Trophoblast cell (in vitro differentiated cells and primary cell): ENCODE results near the gene MEIOSIN.
A peak's percentile ranks its signal among the peaks of the same experiment; 100 is the strongest.

Experiments used
- DNase-seq, 2 donors: peaks; one replicate each; pipeline ENCODE4 v3.0.0-alpha.2; 2016
- H2AFZ ChIP-seq: 2 replicates; pipeline ENCODE4 v1.6.1; 2013; ENCODE audit warnings: low read length, moderate library complexity, mild to moderate bottlenecking; ENCODE audit not compliant: insufficient read depth, poor library complexity
- H2AK5ac ChIP-seq: 2 replicates; pipeline ENCODE4 v1.6.1; 2013; ENCODE audit warnings: mild to moderate bottlenecking, low read length
- H2BK120ac ChIP-seq: 2 replicates; pipeline ENCODE4 v1.6.1; 2013; ENCODE audit warnings: low read length, mild to moderate bottlenecking, moderate library complexity; ENCODE audit not compliant: insufficient read depth, poor library complexity
- H2BK12ac ChIP-seq: 2 replicates; pipeline ENCODE4 v1.6.1; 2013; ENCODE audit warnings: mild to moderate bottlenecking, low read length, moderate library complexity
- H2BK5ac ChIP-seq: 2 replicates; pipeline ENCODE4 v1.6.1; 2013; ENCODE audit warnings: low read length, low read depth, moderate library complexity, mild to moderate bottlenecking; ENCODE audit not compliant: poor library complexity
- H3K14ac ChIP-seq: 2 replicates; pipeline ENCODE4 v1.6.1; 2013; ENCODE audit warnings: mild to moderate bottlenecking, low read length
- H3K18ac ChIP-seq: 2 replicates; pipeline ENCODE4 v1.6.1; 2013; ENCODE audit warnings: mild to moderate bottlenecking, low read length
- H3K23ac ChIP-seq: 2 replicates; pipeline ENCODE4 v1.6.1; 2013; ENCODE audit warnings: low read length
- H3K27ac ChIP-seq: 2 replicates; pipeline ENCODE4 v1.5.1; 2013; ENCODE audit warnings: low read depth, mild to moderate bottlenecking, inconsistent platforms, low read length, moderate library complexity
- H3K27me3 ChIP-seq: 2 replicates; pipeline ENCODE4 v1.6.1; 2013; ENCODE audit warnings: inconsistent platforms, mild to moderate bottlenecking, low read length, moderate library complexity; ENCODE audit not compliant: insufficient read depth
- H3K36me3 ChIP-seq, 2 experiments: 1 replicate in 1 of 2; 2 replicates in 1 of 2; pipeline ENCODE4 v1.6.1; 2013; ENCODE audit warnings: low read length in 2 of 2, mild to moderate bottlenecking in 2 of 2, moderate library complexity in 1 of 2; ENCODE audit not compliant: insufficient read depth in 2 of 2, control insufficient read depth in 1 of 2
- H3K4ac ChIP-seq: 2 replicates; pipeline ENCODE4 v1.6.1; 2013; ENCODE audit warnings: low read depth, mild to moderate bottlenecking, low read length, moderate library complexity
- H3K4me1 ChIP-seq, 2 experiments: 1 replicate in 1 of 2; 2 replicates in 1 of 2; pipeline ENCODE4 v1.6.1; 2013; ENCODE audit warnings: low read length in 2 of 2, mild to moderate bottlenecking in 2 of 2, moderate library complexity in 1 of 2; ENCODE audit not compliant: insufficient read depth in 2 of 2, control insufficient read depth in 1 of 2
- H3K4me2 ChIP-seq: 2 replicates; pipeline ENCODE4 v1.6.1; 2013; ENCODE audit warnings: inconsistent platforms, mild to moderate bottlenecking, low read length, moderate library complexity
- H3K4me3 ChIP-seq: 2 replicates; pipeline ENCODE4 v1.5.1; 2013; ENCODE audit warnings: mild to moderate bottlenecking, low read depth, low read length, inconsistent platforms
- H3K79me1 ChIP-seq: one replicate; pipeline ENCODE4 v1.6.1; 2013; ENCODE audit warnings: low read length
- H3K79me2 ChIP-seq: 2 replicates; pipeline ENCODE4 v1.6.1; 2013; ENCODE audit warnings: low read length, mild to moderate bottlenecking; ENCODE audit not compliant: control insufficient read depth, insufficient read depth, poor library complexity
- H3K9ac ChIP-seq: 2 replicates; pipeline ENCODE4 v1.6.1; 2013; ENCODE audit warnings: mild to moderate bottlenecking, low read length
- H3K9me3 ChIP-seq: 2 replicates; pipeline ENCODE4 v1.6.1; 2013; ENCODE audit warnings: low read depth, mild to moderate bottlenecking, control low read depth, inconsistent platforms, low read length; ENCODE audit not compliant: insufficient read depth
- H4K12ac ChIP-seq: 2 replicates; pipeline ENCODE4 v1.6.1; 2013; ENCODE audit warnings: low read depth, mild to moderate bottlenecking, low read length, moderate library complexity
- H4K8ac ChIP-seq: 2 replicates; pipeline ENCODE4 v1.6.1; 2013; ENCODE audit warnings: low read depth, mild to moderate bottlenecking, low read length, moderate library complexity
- H4K91ac ChIP-seq: one replicate; pipeline ENCODE4 v1.6.1; 2013; ENCODE audit warnings: low read depth, mild to moderate bottlenecking, low read length, moderate library complexity
- WGBS: extraction: QIAGEN DNeasy Blood & Tissue Kit; methylation state at CpG from one replicate; pipeline ENCODE4 v1.1.7; 2013; ENCODE audit warnings: missing lambda C conversion rate; ENCODE audit not compliant: insufficient read length, insufficient coverage; ENCODE audit errors: extremely low coverage; 5-methylcytosine and 5-hydroxymethylcytosine counted together

The MEIOSIN gene

GRCh38 chr19:45730368-45731288 lies 2.6 kb upstream of the MEIOSIN start, which contains the start of gene FBXO46:
Gene FBXO46 (minus strand): TSS chr19:45730896. CDS start chr19:45713495, 17,401 bp downstream.
- peak within 1 kb of the TSS; percentile 64 for H2AK5ac ChIP-seq
- peak within 1 kb of the TSS; percentile 95 for H4K8ac ChIP-seq
- no peak within 1 kb of the TSS for H3K23ac ChIP-seq

GRCh38 chr19:45739498-45740439 lies 6.5 kb downstream of the MEIOSIN start:
- WGBS: no CpG with 5 or more reads among the region's 10 CpGs
- Histone ChIP-seq H4K8ac (no peak overlapping the region), H3K4me2 (no peak overlapping the region), H3K4me3 (no peak overlapping the region), H3K9ac (no peak overlapping the region), H3K4ac (no peak overlapping the region), H3K9me3 (no peaks in the 10 kb centered on the region), H3K14ac (no peak overlapping the region), H3K27me3 (no peaks in the 10 kb centered on the region), H3K18ac (no peak overlapping the region), H3K27ac (no peak overlapping the region), H2AK5ac (no peak overlapping the region), H3K4me1 (peaks cover 0 to 3% of the 10 kb centered on the region in 2 experiments), H4K91ac (no peak overlapping the region), H2BK5ac (no peak overlapping the region), H2BK120ac (no peak overlapping the region), H3K23ac (no peak overlapping the region), H3K36me3 (no peaks in the 10 kb centered on the region), H3K79me2 (no peaks in the 10 kb centered on the region), H3K79me1 (peaks cover 3% of the 10 kb centered on the region), H4K12ac (no peak overlapping the region), H2AFZ (no peak overlapping the region), H2BK12ac (no peak overlapping the region)
- DNase-seq: no peak

More at GRCh38 chr19:45730368-45731288, 2.6 kb upstream of the MEIOSIN start, which contains the start of gene FBXO46:
- WGBS: no CpG with 5 or more reads among the region's 48 CpGs
- H3K27ac ChIP-seq: no peak within 1 kb of the TSS
- H3K18ac ChIP-seq: peak within 1 kb of the TSS; percentile 94
- H2AFZ ChIP-seq: peak within 1 kb of the TSS; percentile 39
- H3K4me2 ChIP-seq: peak within 1 kb of the TSS; percentile 81
- peaks cover 0 to 2% of the 10 kb centered on the region in 2 experiments for H3K4me1 ChIP-seq
- peaks cover 0 to 2% of the 10 kb centered on the region in 2 experiments for H3K36me3 ChIP-seq
- H2BK5ac ChIP-seq: peak within 1 kb of the TSS; percentile 50
- peak; percentile 98 to 99 for DNase-seq
- H4K12ac ChIP-seq: peak within 1 kb of the TSS; percentile 83
- H3K9ac ChIP-seq: peak within 1 kb of the TSS; percentile 85
- peak within 1 kb of the TSS; percentile 83 for H3K14ac ChIP-seq
- peak within 1 kb of the TSS; percentile 82 for H3K4ac ChIP-seq
- H3K4me3 ChIP-seq: peak within 1 kb of the TSS; percentile 82
- H4K91ac ChIP-seq: peak within 1 kb of the TSS; percentile 69
- no peaks in the 10 kb centered on the region for H3K27me3 ChIP-seq
- peak within 1 kb of the TSS; percentile 51 for H2BK12ac ChIP-seq
- H3K9me3 ChIP-seq: no peaks in the 10 kb centered on the region
- H2BK120ac ChIP-seq: peak within 1 kb of the TSS; percentile 56
- H3K79me2 ChIP-seq: peaks cover 12% of the 10 kb centered on the region
- peaks cover 7% of the 10 kb centered on the region for H3K79me1 ChIP-seq

GRCh38 chr19:45742969-45743368 lies 9.7 kb downstream of the MEIOSIN start:
- no peak overlapping the region for H3K14ac ChIP-seq
- H2AFZ ChIP-seq: no peak overlapping the region
- DNase-seq: no peak

GRCh38 chr19:45745606-45746005 lies 12.4 kb downstream of the MEIOSIN start:
- Histone ChIP-seq H2BK120ac (no peak overlapping the region), H3K4me3 (no peak overlapping the region), H3K18ac (no peak overlapping the region), H3K14ac (no peak overlapping the region), H3K23ac (no peak overlapping the region), H3K27me3 (no peaks in the 10 kb centered on the region), H3K4me2 (no peak overlapping the region), H2BK5ac (no peak overlapping the region), H2BK12ac (no peak overlapping the region), H3K79me1 (peaks cover 2% of the 10 kb centered on the region), H3K9ac (no peak overlapping the region), H3K9me3 (no peaks in the 10 kb centered on the region), H3K79me2 (no peaks in the 10 kb centered on the region), H3K36me3 (no peaks in the 10 kb centered on the region), H4K91ac (no peak overlapping the region), H3K4ac (no peak overlapping the region), H3K4me1 (peaks cover 3 to 9% of the 10 kb centered on the region in 2 experiments), H2AFZ (no peak overlapping the region), H4K12ac (no peak overlapping the region), H4K8ac (no peak overlapping the region), H2AK5ac (no peak overlapping the region), H3K27ac (no peak overlapping the region)
- DNase-seq: peak; percentile 62 to 79
- no CpG with 5 or more reads among the region's 6 CpGs for WGBS

More at GRCh38 chr19:45742969-45743368, 9.7 kb downstream of the MEIOSIN start:
- Histone ChIP-seq H4K8ac (no peak overlapping the region), H2BK12ac (no peak overlapping the region), H3K4me3 (no peak overlapping the region), H3K27ac (no peak overlapping the region), H2BK120ac (no peak overlapping the region), H3K23ac (no peak overlapping the region), H3K4me2 (no peak overlapping the region), H2BK5ac (no peak overlapping the region), H3K18ac (no peak overlapping the region), H3K79me1 (peaks cover 2% of the 10 kb centered on the region), H3K9me3 (no peaks in the 10 kb centered on the region), H2AK5ac (no peak overlapping the region), H3K9ac (no peak overlapping the region), H4K91ac (no peak overlapping the region), H3K27me3 (no peaks in the 10 kb centered on the region), H4K12ac (no peak overlapping the region), H3K36me3 (no peaks in the 10 kb centered on the region), H3K79me2 (no peaks in the 10 kb centered on the region), H3K4me1 (peaks cover 3 to 9% of the 10 kb centered on the region in 2 experiments), H3K4ac (no peak overlapping the region)
- WGBS: no CpG with 5 or more reads among the region's 4 CpGs
